ENCODE data around the gene APOBR.
"Not testable (repeated sequence)": the region's sequence is repeated elsewhere in the genome, so short reads cannot be mapped to it uniquely, and the experiment has no call there.

Gene APOBR, protein sequence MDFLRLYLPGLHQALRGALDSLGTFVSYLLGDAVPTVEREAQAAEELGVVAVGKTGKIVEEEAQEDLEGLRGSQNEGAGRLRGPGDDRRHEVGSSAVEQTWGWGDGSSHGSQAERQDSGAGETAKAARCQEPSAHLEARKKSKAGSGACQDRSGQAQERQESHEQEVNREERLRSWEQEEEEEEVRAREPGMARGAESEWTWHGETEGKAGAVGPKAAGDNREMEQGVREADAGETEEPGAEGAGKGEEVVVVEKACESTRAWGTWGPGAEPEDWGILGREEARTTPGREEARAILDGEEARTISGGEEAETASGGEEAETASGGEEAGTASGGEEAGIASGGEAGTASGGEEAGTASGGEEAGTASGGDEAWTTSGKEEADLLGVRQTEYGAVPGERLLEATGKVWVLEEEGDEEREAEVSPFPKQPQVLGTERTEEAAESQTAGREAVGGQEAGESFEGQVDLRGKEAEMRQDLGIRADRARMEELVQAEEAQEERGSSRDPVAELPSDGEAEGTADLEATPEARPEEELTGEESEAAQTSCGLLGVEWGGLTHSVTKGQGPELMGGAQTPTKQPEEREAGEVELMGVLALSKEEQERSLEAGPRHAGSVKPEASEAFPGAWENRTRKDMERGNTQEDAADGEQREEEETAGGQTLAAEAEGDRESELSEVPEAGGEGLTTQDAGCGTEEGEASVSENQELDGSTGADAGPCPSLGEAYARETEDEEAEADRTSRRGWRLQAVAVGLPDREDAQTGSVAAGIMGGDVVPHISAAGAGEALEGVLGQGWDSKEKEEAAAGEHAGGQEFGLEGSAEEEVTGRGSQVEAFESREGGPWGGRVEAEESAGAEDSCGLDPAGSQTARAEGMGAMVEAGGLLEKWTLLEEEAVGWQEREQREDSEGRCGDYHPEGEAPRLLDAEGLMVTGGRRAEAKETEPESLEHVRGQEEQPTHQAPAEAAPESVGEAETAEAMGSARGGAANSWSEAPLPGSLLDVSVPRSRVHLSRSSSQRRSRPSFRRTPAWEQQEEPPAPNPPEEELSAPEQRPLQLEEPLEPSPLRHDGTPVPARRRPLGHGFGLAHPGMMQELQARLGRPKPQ

DNA sequence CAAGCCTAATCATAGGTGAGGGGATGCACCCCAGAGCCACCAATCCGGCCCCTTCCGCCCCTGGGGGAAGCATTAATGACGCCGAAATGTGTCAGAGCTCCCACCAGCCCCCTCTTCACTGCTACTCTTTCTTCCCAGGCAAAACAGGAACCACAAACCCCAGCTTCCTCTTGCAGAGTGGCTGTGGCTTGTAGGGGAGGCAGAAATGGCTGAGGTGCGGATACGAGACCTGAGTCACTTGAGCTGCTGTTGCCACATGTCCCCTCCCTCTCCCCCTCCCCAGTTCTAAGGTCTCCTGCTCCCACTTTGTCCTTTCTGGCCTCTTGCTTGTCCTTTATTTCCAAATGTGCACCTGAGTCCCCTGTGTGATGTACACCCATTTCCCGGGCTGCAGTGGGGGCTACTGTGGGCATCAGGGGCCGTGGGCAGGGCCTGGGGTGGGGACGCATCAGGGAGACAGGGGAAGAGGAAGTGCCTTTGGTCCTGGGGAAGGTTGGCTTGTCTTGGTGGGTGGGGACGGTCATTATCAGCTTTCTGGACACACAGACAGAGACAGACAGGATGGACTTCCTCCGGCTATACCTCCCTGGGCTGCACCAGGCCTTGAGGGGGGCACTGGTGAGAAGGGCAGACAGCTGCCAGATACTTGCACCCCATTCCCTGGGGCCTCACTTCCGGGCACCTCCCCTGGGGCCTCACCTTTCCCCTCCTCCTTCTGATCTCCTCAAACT lies at the start of gene APOBR:
Gene APOBR (plus strand): TSS at position 523 of the 731 bp plus-strand sequence. CDS start 39 bp downstream, at position 562.
- no peak for DNase-seq

DNA sequence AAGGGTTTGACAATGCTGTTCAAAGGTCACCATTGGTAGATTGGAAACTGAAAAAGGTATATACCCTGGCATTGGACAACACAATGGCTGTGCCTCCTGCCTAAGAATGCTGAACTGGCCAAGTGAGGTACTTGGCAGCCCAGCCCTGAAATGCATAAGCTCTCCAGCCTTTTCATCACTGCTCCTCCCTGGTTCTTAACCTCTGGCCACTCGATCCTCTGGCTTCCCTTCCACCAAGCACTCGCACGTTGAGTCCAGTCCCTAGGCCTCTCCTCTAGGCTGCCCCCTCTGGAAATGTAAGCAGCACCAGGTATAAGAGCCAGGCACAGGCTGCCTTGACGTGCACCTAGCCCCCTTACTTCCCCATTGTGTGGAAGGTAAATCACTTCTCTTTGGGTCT lies 48.1 kb upstream of the APOBR start:
- not testable (repeated sequence) for DNase-seq

DNA sequence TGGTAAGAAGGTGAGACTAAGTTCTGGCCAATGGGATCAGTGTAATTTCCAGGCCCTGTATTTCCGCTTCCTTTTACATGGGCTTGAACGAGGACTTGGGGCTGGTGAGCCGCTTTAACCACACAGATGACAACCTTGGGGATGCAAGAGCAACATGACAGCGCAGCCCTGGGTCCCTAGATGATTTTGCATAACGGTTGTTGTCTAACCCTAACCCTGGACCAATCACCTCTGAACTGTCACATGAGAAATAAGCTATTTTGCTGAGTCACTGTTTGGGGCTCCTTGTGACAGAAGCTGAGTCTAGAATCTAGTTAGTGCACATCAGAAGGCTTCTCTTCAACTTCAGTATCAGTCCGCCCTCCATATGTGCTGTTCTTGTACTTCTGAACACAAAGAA lies 47.4 kb upstream of the APOBR start:
- not testable (repeated sequence) for DNase-seq

DNA sequence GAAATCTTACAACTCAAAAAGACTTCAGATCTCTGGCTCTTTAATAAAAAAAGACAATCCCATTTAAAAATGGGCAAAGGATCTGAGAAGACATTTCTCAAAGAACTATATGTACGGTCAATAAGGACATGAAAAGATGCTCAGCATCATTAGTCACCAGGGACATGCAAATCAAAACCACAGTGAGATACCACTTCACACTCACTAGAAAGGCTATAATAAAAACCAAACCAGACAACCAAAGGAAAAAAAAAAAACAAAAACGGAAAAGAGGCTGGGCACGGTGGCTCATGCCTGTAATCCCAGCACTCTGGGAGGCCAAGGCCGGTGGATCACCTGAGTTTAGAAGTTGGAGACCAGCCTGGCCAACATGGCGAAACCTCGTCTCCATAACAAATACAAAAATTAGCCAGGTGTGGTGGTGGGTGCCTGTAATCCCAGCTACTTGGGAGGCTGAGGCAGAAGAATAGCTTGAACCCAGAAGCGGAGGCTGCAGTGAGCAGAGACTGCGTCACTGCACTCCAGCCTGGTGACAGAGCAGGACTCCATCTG lies 20.7 kb upstream of the APOBR start:
- no peak for DNase-seq

- DNase-seq, result no peak
These were observed 19.2 kb upstream of the APOBR start for GRCh38 chr16:28475221-28475620.

GRCh38 chr16:28477311-28477920 lies 17.0 kb upstream of the APOBR start:
- DNase-seq, result no peak

DNA sequence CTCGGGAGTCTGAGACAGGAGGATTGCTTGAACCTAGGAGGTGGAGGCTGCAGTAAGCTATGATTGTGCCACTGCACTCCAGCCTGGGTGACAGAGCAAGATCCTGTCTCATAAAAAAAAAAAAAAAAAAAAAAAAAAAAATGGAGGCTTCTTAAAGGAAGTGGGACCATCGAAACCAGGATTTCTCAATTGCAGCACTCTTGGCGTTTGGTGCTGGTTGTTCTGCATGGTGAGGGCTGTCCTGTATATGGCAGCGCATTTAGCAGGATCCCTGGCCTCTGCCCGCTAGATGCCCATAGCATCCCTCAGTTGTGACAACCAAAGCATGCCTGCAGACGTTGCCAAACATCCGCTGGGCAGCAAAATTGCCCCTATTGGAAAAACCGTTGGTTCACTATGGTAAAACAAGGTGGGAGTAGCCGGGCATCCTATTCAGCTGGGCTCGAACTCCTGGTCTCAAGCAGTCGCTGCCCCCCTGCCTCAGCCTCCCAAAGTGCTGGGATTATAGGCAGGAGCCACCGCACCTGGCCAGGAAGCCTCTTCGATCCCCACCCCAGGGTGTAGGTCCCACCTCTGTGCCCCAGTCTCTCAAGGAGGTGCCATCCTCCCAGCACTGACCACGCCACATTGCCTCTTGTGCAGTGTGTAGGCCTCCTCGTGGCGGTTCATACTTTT lies 15.8 kb upstream of the APOBR start:
- no peak for DNase-seq

- DNase-seq, result no peak
These were observed 12.4 kb upstream of the APOBR start for GRCh38 chr16:28482026-28482425.

- DNase-seq, result not testable (repeated sequence)
These were observed 11.1 kb upstream of the APOBR start for GRCh38 chr16:28483361-28483760.

- DNase-seq, result no peak
These were observed 8.2 kb upstream of the APOBR start for GRCh38 chr16:28486266-28486665.

GRCh38 chr16:28491230-28491969 lies 3.0 kb upstream of the APOBR start:
- no peak for DNase-seq

GRCh38 chr16:28491970-28492474 lies 2.4 kb upstream of the APOBR start, which contains the start of gene CLN3:
CLN3 (minus strand) TSS chr16:28492074; CDS start chr16:28491759, 315 bp downstream.
- DNase-seq, result peak; percentile 82

DNA sequence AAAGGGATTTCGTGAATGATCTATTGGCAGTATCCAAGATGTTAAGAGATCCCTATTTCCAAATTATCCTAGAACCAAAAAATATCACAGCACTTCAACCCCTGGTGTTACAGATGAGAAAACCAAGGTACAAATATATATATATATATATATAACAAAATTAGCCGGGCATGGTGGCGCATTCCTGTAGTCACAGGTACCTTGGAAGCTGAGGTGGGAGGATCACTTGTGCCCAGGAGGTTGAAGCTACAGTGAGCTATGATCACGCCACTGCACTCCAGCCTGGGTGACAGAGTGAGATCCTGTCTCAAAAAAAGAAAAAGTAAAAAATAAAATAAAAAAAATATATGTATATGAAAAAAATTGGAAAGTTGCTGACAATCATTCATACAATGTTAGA lies 1.9 kb upstream of the APOBR start:
- DNase-seq, result no peak

GRCh38 chr16:28495098-28495793 lies 803 bp downstream of the APOBR start:
- no peak for DNase-seq

GRCh38 chr16:28495795-28496749 lies 1.6 kb downstream of the APOBR start:
- no peak for DNase-seq

- DNase-seq, result no peak
These were observed 2.4 kb downstream of the APOBR start for GRCh38 chr16:28496844-28497243.

- no peak for DNase-seq
These were observed 2.9 kb downstream of the APOBR start for GRCh38 chr16:28497386-28497785.

DNA sequence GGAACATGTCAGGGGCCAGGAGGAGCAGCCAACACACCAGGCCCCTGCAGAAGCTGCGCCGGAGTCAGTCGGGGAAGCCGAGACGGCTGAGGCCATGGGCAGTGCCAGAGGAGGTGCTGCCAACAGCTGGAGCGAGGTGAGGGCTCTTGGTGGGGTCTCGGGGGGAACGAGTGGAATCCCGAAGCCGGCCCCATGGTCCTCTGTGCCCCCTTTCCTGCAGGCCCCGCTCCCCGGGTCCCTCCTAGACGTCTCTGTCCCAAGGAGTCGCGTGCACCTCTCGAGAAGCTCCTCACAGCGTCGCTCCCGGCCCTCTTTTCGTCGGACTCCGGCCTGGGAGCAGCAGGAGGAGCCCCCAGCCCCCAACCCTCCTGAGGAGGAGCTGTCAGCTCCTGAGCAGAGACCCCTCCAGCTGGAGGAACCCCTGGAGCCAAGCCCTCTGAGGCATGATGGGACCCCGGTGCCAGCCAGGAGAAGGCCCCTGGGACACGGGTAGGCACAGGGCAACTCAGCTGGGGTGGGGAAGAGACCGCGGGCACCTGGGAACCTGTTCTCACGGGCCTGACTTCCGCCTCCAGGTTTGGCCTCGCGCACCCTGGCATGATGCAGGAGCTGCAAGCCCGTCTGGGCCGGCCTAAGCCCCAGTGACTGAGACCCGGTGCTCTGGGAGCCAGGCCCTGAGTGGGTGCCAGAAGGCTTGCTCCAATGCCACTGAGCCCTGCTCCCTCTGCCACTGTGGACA lies 3.6 kb downstream of the APOBR start:
- no peak for DNase-seq

All from DMS 273 treated with DMSO at 0.1 percent for 48 hours (cell line).